ENCODE results near the gene ASTN2.

- TF ChIP-seq EZH2phosphoT487 (IDR thresholded peaks at IDR 0.05; ENCODE audit: borderline replicate concordance, low read depth, low read length) (no peak), CTCF (conservative IDR thresholded peaks at IDR 0.05; ENCODE audit: low read length) (no peak)
Measured at GRCh38 chr9:116980582-116981120, 434.2 kb downstream of the ASTN2 start.
